K562 (cell line): ENCODE data around the gene SCGB1C2. TPM values are rescaled to one million over a fixed set of nuclear protein-coding genes. Genes with fewer than 3 reads are reported as not detected.

ENCODE experiments used
- ATAC-seq: fragments of 200-7000 bp; cut with Tn5 transposase; 3 replicates; pipeline ENCODE4 v1.9.1; 2020; ENCODE audit warnings: moderate library complexity
- BruUV-seq: library from RNA; stranded (reverse); fragments of 400-500 nt; replicated peaks from 2 replicates; lab custom pipeline; 2021; lab: Mats Ljungman, UMichigan
- CTCF ChIA-PET: fragments of 300-600 bp; formaldehyde crosslinking; extraction: SDS; loops from one replicate; lab custom pipeline; 2021; ENCODE audit warnings: low intra/inter-chr PET ratio; lab: Yijun Ruan, JAX
- POLR2A ChIA-PET: fragments of 300-600, 350-650 bp; sonication (Branson Sonifier 250); formaldehyde crosslinking; extraction: SDS; loops from one replicate; lab custom pipeline; 2021; ENCODE audit warnings: antibody characterized with exemption, inconsistent platforms; lab: Yijun Ruan, JAX
- DNase-seq, 4 experiments: peaks; one replicate each; pipeline versions ENCODE4 v3.0.0 to v3.0.0-alpha.2; 2011 to 2018; ENCODE audit warnings: low spot score in 3 of 4, mixed read lengths in 3 of 4; ENCODE audit errors: extremely low read depth in 1 of 4
- FAIRE-seq: peaks from 2 replicates; lab custom pipeline; 2011; peaks lifted over from hg19 to GRCh38; lab: Jason Lieb, UNC
- H2AFZ ChIP-seq: 2 replicates; pipeline ENCODE4 v1.6.0; 2011; ENCODE audit warnings: low read depth, low read length, control low read depth, inconsistent platforms
- H3K27ac ChIP-seq: fragments of 200-600 bp; 3 replicates; pipeline ENCODE4 v1.8.0; 2011; ENCODE audit warnings: low read depth, mild to moderate bottlenecking, control low read depth, inconsistent platforms, low read length, moderate library complexity, mixed read lengths; ENCODE audit errors: extremely low read depth
- H3K27me3 ChIP-seq, 2 experiments: fragments of 300-600 bp in 1 of 2; 2 replicates in 1 of 2; 3 replicates in 1 of 2; pipeline versions ENCODE4 v1.6.0 to v1.8.0; 2011; ENCODE audit warnings: inconsistent platforms in 2 of 2, low read length in 2 of 2, mild to moderate bottlenecking in 1 of 2, mixed read lengths in 1 of 2, moderate library complexity in 1 of 2; ENCODE audit not compliant: control insufficient read depth in 2 of 2, insufficient read depth in 2 of 2
- H3K36me3 ChIP-seq: fragments of 300-600 bp; 3 replicates; pipeline ENCODE4 v1.8.0; 2011; ENCODE audit warnings: mild to moderate bottlenecking, low read length, inconsistent platforms; ENCODE audit not compliant: control insufficient read depth, insufficient read depth
- H3K4me1 ChIP-seq, 2 experiments: fragments of 200-600 bp in 1 of 2; replicated peaks in 1 of 2; 2 replicates in 1 of 2; 3 replicates in 1 of 2; pipeline versions ENCODE4 v1.5.1 to v1.8.0; 2011; ENCODE audit warnings: inconsistent platforms in 2 of 2, low read length in 2 of 2, mild to moderate bottlenecking in 1 of 2, mixed read lengths in 1 of 2, moderate library complexity in 1 of 2; ENCODE audit not compliant: control insufficient read depth in 2 of 2, insufficient read depth in 2 of 2
- H3K4me2 ChIP-seq: 2 replicates; pipeline ENCODE4 v1.6.1; 2011; ENCODE audit warnings: low read length, control low read depth, inconsistent platforms, mixed read lengths; ENCODE audit not compliant: insufficient read depth
- H3K4me3 ChIP-seq: fragments of 200-600 bp; sonication (generic), shearing (Covaris generic); 2 replicates; pipeline ENCODE4 v1.5.1; 2016; ENCODE audit warnings: control low read depth, inconsistent platforms
- H3K79me2 ChIP-seq: fragments of 200-600 bp; 3 replicates; pipeline ENCODE4 v1.8.0; 2011; ENCODE audit warnings: low read length, inconsistent platforms; ENCODE audit not compliant: control insufficient read depth, insufficient read depth
- H3K9ac ChIP-seq, 2 experiments: 2 replicates each; pipeline versions ENCODE4 v1.6.0 to v1.6.1; 2011; ENCODE audit warnings: low read depth in 2 of 2, low read length in 2 of 2, control low read depth in 1 of 2, inconsistent platforms in 1 of 2, mild to moderate bottlenecking in 1 of 2, mixed read lengths in 1 of 2; ENCODE audit not compliant: insufficient read depth in 1 of 2
- H3K9me1 ChIP-seq: one replicate; pipeline ENCODE4 v1.6.0; 2011; ENCODE audit warnings: inconsistent platforms, mild to moderate bottlenecking, low read length, moderate library complexity; ENCODE audit not compliant: control insufficient read depth, insufficient read depth
- H3K9me3 ChIP-seq: replicated peaks from 2 replicates; pipeline ENCODE4 v1.5.1; 2011; ENCODE audit warnings: low read depth, low read length, inconsistent platforms; ENCODE audit not compliant: control insufficient read depth, insufficient read depth
- H4K20me1 ChIP-seq: replicated peaks from 2 replicates; pipeline ENCODE4 v1.6.1; 2011; ENCODE audit warnings: low read length, inconsistent platforms, mixed read lengths; ENCODE audit not compliant: control insufficient read depth, insufficient read depth
- C11orf30 ChIP-seq: fragments of 450-650 bp; IDR thresholded peaks from 2 replicates; pipeline ENCODE4 v1.6.1; 2016; ENCODE audit warnings: low read depth, mild to moderate bottlenecking
- E2F6 ChIP-seq, 2 experiments: IDR thresholded peaks; 2 replicates each; pipeline ENCODE4 v1.6.1; 2011; ENCODE audit warnings: borderline replicate concordance in 1 of 2, control low read depth in 1 of 2, low read depth in 1 of 2, low read length in 1 of 2, mild to moderate bottlenecking in 1 of 2, mixed read lengths in 1 of 2, moderate library complexity in 1 of 2; ENCODE audit not compliant: insufficient read depth in 1 of 2, insufficient read length in 1 of 2, poor library complexity in 1 of 2, severe bottlenecking in 1 of 2; ENCODE audit errors: extremely low read depth in 1 of 2
- EGR1 ChIP-seq: fragments of 450-650 bp; conservative IDR thresholded peaks from 2 replicates; pipeline ENCODE4 v1.6.1; 2017; ENCODE audit warnings: mild to moderate bottlenecking
- GMEB1 ChIP-seq: fragments of 250-450 bp; sonication (Bioruptor Pico); IDR thresholded peaks from 2 replicates; pipeline ENCODE4 v1.4.0; 2020; ENCODE audit warnings: mild to moderate bottlenecking
- GTF2F1 ChIP-seq: IDR thresholded peaks from 2 replicates; pipeline ENCODE4 v1.6.1; 2011; ENCODE audit warnings: low read depth, low read length, improper control_type of control experiment
- HDAC3 ChIP-seq: fragments of 450-650 bp; IDR thresholded peaks from 2 replicates; pipeline ENCODE4 v1.6.1; 2018; ENCODE audit warnings: borderline replicate concordance, mild to moderate bottlenecking, moderate library complexity; ENCODE audit not compliant: partially characterized antibody
- IRF9 ChIP-seq: fragments of 450-650 bp; IDR thresholded peaks from 2 replicates; pipeline ENCODE4 v1.6.1; 2016; ENCODE audit warnings: missing biosample characterization, missing genetic modification characterization
- NFRKB ChIP-seq: fragments of 450-650 bp; IDR thresholded peaks from 2 replicates; pipeline ENCODE4 v1.6.1; 2016; ENCODE audit warnings: low read depth
- PYGO2 ChIP-seq: fragments of 450-650 bp; IDR thresholded peaks from 2 replicates; pipeline ENCODE4 v1.6.1; 2016; ENCODE audit warnings: mild to moderate bottlenecking, missing genetic modification characterization, moderate library complexity, missing compliant biosample characterization
- ZNF232 ChIP-seq: sonication (generic); formaldehyde crosslinking; IDR thresholded peaks from 2 replicates; pipeline ENCODE4 v1.8.0; 2022; ENCODE audit warnings: mild to moderate bottlenecking, missing genetic modification reagents
- ZNF583 ChIP-seq: fragments of 250-450 bp; sonication (Bioruptor Pico); IDR thresholded peaks from 2 replicates; pipeline ENCODE4 v1.4.0; 2020
- ZNF589 ChIP-seq: fragments of 200-800 bp; sonication (Bioruptor generic); IDR thresholded peaks from 2 replicates; pipeline ENCODE4 v1.6.1; 2016; ENCODE audit warnings: low read depth, missing genetic modification characterization, missing compliant biosample characterization
- ZNF644 ChIP-seq: fragments of 200-800 bp; sonication (Bioruptor generic); IDR thresholded peaks from 2 replicates; pipeline ENCODE4 v1.6.1; 2016; ENCODE audit warnings: low read depth, missing genetic modification characterization, missing compliant biosample characterization
- WGBS: fragments of 100-300 bp; shearing (Covaris generic); methylation state at CpG from one replicate; pipeline ENCODE4 v1.1.6; 2016; ENCODE audit warnings: low coverage, mixed read lengths; ENCODE audit not compliant: insufficient coverage; ENCODE audit errors: missing lambda C conversion rate; 5-methylcytosine and 5-hydroxymethylcytosine counted together
- in situ Hi-C: fragments of 300-500 bp; cut with MboI; formaldehyde crosslinking; loops from 4 replicates; pipeline ENCODE4 v1.15.0; 2018; ENCODE audit warnings: inconsistent platforms, mixed read lengths
- intact Hi-C: fragments of 100-400 bp; cut with micrococcal nuclease; formaldehyde crosslinking; loops from 2 replicates; pipeline ENCODE4 v1.14.2; 2022
- polyA plus RNA-seq, 8 experiments: library from polyadenylated mRNA; depleted of rRNA in 4 of 8; stranded (reverse) in 5 of 8; unstranded in 3 of 8; fragments of >200 nt; fragmentation: Nextera tagmentation in 2 of 8; fragmentation: Illumina TruSeq in 1 of 8; extraction: Ambion mirVana in 2 of 8; extraction: Trizol in 1 of 8; gene quantifications; 2 replicates each; pipeline versions ENCODE4 v1.2.1 to v1.2.3, GENCODE V29; 2011 to 2014; ENCODE audit warnings: inconsistent platforms in 1 of 8, missing spikeins in 1 of 8
- total RNA-seq, 7 experiments: library from RNA; depleted of rRNA in 6 of 7; stranded (reverse); fragments of >200 nt in 6 of 7; fragmentation: Illumina TruSeq in 2 of 7; extraction: Trizol in 2 of 7; gene quantifications; 2 replicates each; pipeline versions ENCODE4 v1.2.1 to v1.2.3, GENCODE V29; 2011 to 2021; ENCODE audit warnings: low replicate concordance in 1 of 7

The SCGB1C2 gene
- total and polyA plus RNA-seq, 9 of the 15 experiments (the other 6 are each of a cell fraction or from before 2014, with no cell fraction given): not detected

DNA sequence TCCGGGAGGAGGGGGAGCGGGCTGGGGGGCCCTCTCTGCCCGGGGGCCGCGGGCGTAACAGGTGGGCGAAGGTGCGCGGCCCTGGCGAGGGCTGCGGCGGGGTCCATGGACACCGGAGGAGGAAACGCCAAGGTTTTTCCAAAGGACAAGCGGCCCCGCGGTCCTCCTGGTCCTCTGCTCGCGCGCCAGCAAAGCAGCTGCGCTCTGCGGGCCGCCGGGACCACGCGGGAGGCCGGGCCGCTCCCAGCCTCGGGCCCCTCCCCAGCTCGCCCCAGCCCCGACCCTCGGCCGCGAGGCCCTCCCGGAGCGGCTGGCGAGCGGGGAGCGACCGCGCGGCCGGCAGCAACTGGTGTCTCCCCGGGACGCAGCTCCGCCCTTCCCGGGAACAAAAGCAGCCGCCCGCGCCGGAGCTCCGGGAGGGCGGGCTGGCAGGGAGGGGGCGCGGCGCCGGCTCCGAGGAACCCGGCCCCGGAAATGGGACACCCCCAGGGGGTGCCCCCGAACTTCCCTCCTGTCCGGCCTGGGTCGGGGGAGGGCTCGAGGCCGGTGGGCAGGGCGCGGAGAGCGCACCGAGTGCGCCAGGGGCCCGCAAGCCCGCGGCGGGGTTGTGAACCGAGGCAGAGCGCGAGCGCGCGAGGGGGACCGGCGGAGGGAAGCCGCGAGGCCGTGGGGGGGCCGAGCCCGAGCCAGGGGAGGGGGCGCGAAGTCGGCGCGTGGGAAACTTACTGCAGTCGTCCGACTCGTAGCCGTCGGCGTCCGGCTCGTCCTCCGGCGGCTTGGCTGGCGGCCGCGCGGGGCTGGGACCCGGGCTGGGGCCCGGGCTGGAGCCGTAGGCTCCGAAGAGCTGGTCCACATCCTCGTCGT is 43.2 kb downstream of the SCGB1C2 start:
- H3K4me3 ChIP-seq: no peak overlapping the region
- DNase-seq: no peak
- peaks cover 0 to 21% of the 10 kb centered on the region in 2 experiments; a peak in 2 of 5 replicates for H3K27me3 ChIP-seq
- CTCF ChIA-PET: no interaction called here
- H3K4me1 ChIP-seq: no peaks in the 10 kb centered on the region
- in situ Hi-C loops: no loop called here
- H4K20me1 ChIP-seq: no peaks in the 10 kb centered on the region
- no TSS peak for BruUV-seq
- intact Hi-C loops: no loop called here
- H3K9ac ChIP-seq: no peak overlapping the region
- no peaks in the 10 kb centered on the region for H3K79me2 ChIP-seq
- WGBS: no CpG with 5 or more reads among the region's 112 CpGs
- no peak overlapping the region for H2AFZ ChIP-seq
- no peaks in the 10 kb centered on the region for H3K9me3 ChIP-seq
- no peak overlapping the region for H3K4me2 ChIP-seq
- POLR2A ChIA-PET: interaction anchor here (0.5 kb wide), 1 partner anchor 828 kb away, joined by 4 read pairs; no protein-coding TSS in a partner anchor
- ATAC-seq: no peak
- no peak for TF ChIP-seq ZNF232
- no peak for TF ChIP-seq C11orf30
- TF ChIP-seq PYGO2 (tag): no peak
- no peak for TF ChIP-seq E2F6 (IDR thresholded peaks at IDR 0.05; ENCODE audit: borderline replicate concordance in 1 of 2, extremely low read depth in 1 of 2, insufficient read depth in 1 of 2, insufficient read length in 1 of 2, low read depth in 1 of 2, low read length in 1 of 2, poor library complexity in 1 of 2, severe bottlenecking in 1 of 2)
- TF ChIP-seq GTF2F1: no peak
- no peak for TF ChIP-seq GMEB1 (CRISPR knock-in tag)
- TF ChIP-seq ZNF644: no peak
- TF ChIP-seq EGR1: no peak
- no peak for TF ChIP-seq ZNF583
- TF ChIP-seq HDAC3: no peak
- TF ChIP-seq ZNF589 (CRISPR knock-in tag): no peak
- no peak for TF ChIP-seq IRF9 (tag)
- TF ChIP-seq NFRKB: no peak
- FAIRE-seq: no peak
- no peaks in the 10 kb centered on the region for H3K36me3 ChIP-seq
- H3K27ac ChIP-seq: no peak overlapping the region
- no peaks in the 10 kb centered on the region for H3K9me1 ChIP-seq
